Neural progenitor cell (in vitro differentiated cells): ENCODE results near the gene GLCE. TPM values are rescaled to one million over a fixed set of nuclear protein-coding genes. Genes with fewer than 3 reads are reported as not detected.

ENCODE experiments used
- DNase-seq: peaks from one replicate; pipeline ENCODE4 v3.0.0-alpha.2; 2016; ENCODE audit warnings: low spot score
- H2AFZ ChIP-seq: fragments of 200-600 bp; sonication (generic); replicated peaks from 2 replicates; pipeline ENCODE4 v1.6.1; 2016; ENCODE audit warnings: antibody characterized with exemption
- H3F3A ChIP-seq: fragments of 200-600 bp; sonication (generic); 2 replicates; pipeline ENCODE4 v1.6.1; 2016; ENCODE audit warnings: antibody characterized with exemption, low read depth
- H3K27ac ChIP-seq: fragments of 200-600 bp; sonication (generic); 2 replicates; pipeline ENCODE4 v1.5.1; 2016; ENCODE audit warnings: mild to moderate bottlenecking
- H3K27me3 ChIP-seq: fragments of 200-600 bp; sonication (generic); 2 replicates; pipeline ENCODE4 v1.6.1; 2016; ENCODE audit warnings: mild to moderate bottlenecking, moderate library complexity
- H3K36me3 ChIP-seq: fragments of 200-600 bp; sonication (generic); 2 replicates; pipeline ENCODE4 v1.5.1; 2016
- H3K4me1 ChIP-seq: fragments of 200-600 bp; sonication (generic); 2 replicates; pipeline ENCODE4 v1.6.1; 2016; ENCODE audit warnings: mixed run types
- H3K4me2 ChIP-seq: fragments of 200-600 bp; sonication (generic); 2 replicates; pipeline ENCODE4 v1.6.1; 2016
- H3K4me3 ChIP-seq: fragments of 200-600 bp; sonication (generic); 2 replicates; pipeline ENCODE4 v1.5.1; 2016
- H3K79me2 ChIP-seq: fragments of 200-600 bp; sonication (generic); 2 replicates; pipeline ENCODE4 v1.6.1; 2016; ENCODE audit warnings: low read depth
- H3K9ac ChIP-seq: fragments of 200-600 bp; sonication (generic); 2 replicates; pipeline ENCODE4 v1.6.1; 2016
- H3K9me3 ChIP-seq: fragments of 200-600 bp; sonication (generic); 2 replicates; pipeline ENCODE4 v1.5.1; 2016; ENCODE audit warnings: low read depth
- H4K20me1 ChIP-seq: fragments of 200-600 bp; sonication (generic); 2 replicates; pipeline ENCODE4 v1.6.1; 2016; ENCODE audit warnings: low read depth
- H3K27ac Mint-ChIP-seq: 3 replicates; pipeline ENCODE4 v1.8.0; 2021; ENCODE audit warnings: mixed read lengths
- H3K27me3 Mint-ChIP-seq: 2 replicates; pipeline ENCODE4 v1.8.0; 2022; ENCODE audit warnings: low read depth, mild to moderate bottlenecking, inconsistent platforms, moderate library complexity, mixed read lengths; ENCODE audit not compliant: insufficient read depth
- H3K36me3 Mint-ChIP-seq: 3 replicates; pipeline ENCODE4 v1.8.0; 2021; ENCODE audit warnings: mixed read lengths
- H3K4me1 Mint-ChIP-seq: 3 replicates; pipeline ENCODE4 v1.8.0; 2021; ENCODE audit warnings: mixed read lengths
- H3K4me3 Mint-ChIP-seq: 3 replicates; pipeline ENCODE4 v1.8.0; 2021; ENCODE audit warnings: mild to moderate bottlenecking, moderate library complexity, mixed read lengths
- H3K9me3 Mint-ChIP-seq: 3 replicates; pipeline ENCODE4 v1.8.0; 2020; ENCODE audit warnings: mixed read lengths
- CTCF ChIP-seq: fragments of 200-600 bp; sonication (generic); IDR thresholded peaks from 2 replicates; pipeline ENCODE4 v1.5.1; 2017; ENCODE audit warnings: antibody characterized with exemption, mild to moderate bottlenecking
- EZH2 ChIP-seq: fragments of 200-600 bp; sonication (generic); IDR thresholded peaks from 2 replicates; pipeline ENCODE4 v1.6.1; 2017; ENCODE audit warnings: antibody characterized with exemption, mild to moderate bottlenecking, moderate library complexity
- EZH2phosphoT487 ChIP-seq: fragments of 200-600 bp; sonication (generic); IDR thresholded peaks from 2 replicates; pipeline ENCODE4 v1.6.1; 2017; ENCODE audit warnings: antibody characterized with exemption
- total RNA-seq: library from RNA; depleted of rRNA; stranded (reverse); fragments of >200 nt; gene quantifications from 2 replicates; pipeline ENCODE4 v1.2.3, GENCODE V29; 2015; ENCODE audit warnings: low replicate concordance

GLCE gene
- total RNA-seq, 1 donor from 2014 or later = 22.7 TPM

- Histone ChIP-seq H3K9me3 (no peaks in the 10 kb centered on the region), H3K79me2 (no peaks in the 10 kb centered on the region), H3K36me3 (no peaks in the 10 kb centered on the region), H3F3A (no peaks in the 10 kb centered on the region), H2AFZ (no peak overlapping the region), H3K4me3 (no peak overlapping the region), H3K4me1 (peaks cover 3% of the 10 kb centered on the region), H3K27ac (no peak overlapping the region), H4K20me1 (no peaks in the 10 kb centered on the region), H3K27me3 (no peaks in the 10 kb centered on the region), H3K9ac (no peak overlapping the region), H3K4me2 (no peak overlapping the region)
- no peaks in the 10 kb centered on the region for H3K9me3 Mint-ChIP-seq
- H3K4me3 Mint-ChIP-seq = no peak overlapping the region
- no peaks in the 10 kb centered on the region for H3K36me3 Mint-ChIP-seq
- peaks cover under 1% of the 10 kb centered on the region for H3K4me1 Mint-ChIP-seq
- TF ChIP-seq CTCF (no peak), EZH2phosphoT487 (no peak), EZH2 (no peak)
- no peak for DNase-seq
- no peak overlapping the region for H3K27ac Mint-ChIP-seq
- H3K27me3 Mint-ChIP-seq = peaks cover 20% of the 10 kb centered on the region
Measured at GRCh38 chr15:69154684-69155083, 5.8 kb upstream of the GLCE start.

GRCh38 chr15:69156736-69157381, 3.6 kb upstream of the GLCE start:
- Histone ChIP-seq H3K4me3 (no peak overlapping the region), H3K27ac (no peak overlapping the region), H2AFZ (peak overlapping the region; percentile 40), H3K4me1 (peaks cover 3% of the 10 kb centered on the region), H3K27me3 (no peaks in the 10 kb centered on the region), H3F3A (peaks cover 4% of the 10 kb centered on the region), H3K4me2 (no peak overlapping the region), H4K20me1 (peaks cover under 1% of the 10 kb centered on the region), H3K9me3 (no peaks in the 10 kb centered on the region), H3K79me2 (peaks cover under 1% of the 10 kb centered on the region), H3K36me3 (no peaks in the 10 kb centered on the region), H3K9ac (no peak overlapping the region)
- no peak for TF ChIP-seq EZH2
- no peak for TF ChIP-seq CTCF
- no peak for TF ChIP-seq EZH2phosphoT487
- peaks cover 8% of the 10 kb centered on the region for H3K4me1 Mint-ChIP-seq
- H3K27me3 Mint-ChIP-seq = peaks cover 15% of the 10 kb centered on the region
- no peaks in the 10 kb centered on the region for H3K9me3 Mint-ChIP-seq
- DNase-seq = no peak
- H3K36me3 Mint-ChIP-seq = no peaks in the 10 kb centered on the region
- H3K27ac Mint-ChIP-seq = no peak overlapping the region
- H3K4me3 Mint-ChIP-seq = no peak overlapping the region

GRCh38 chr15:69158201-69158842, 2.1 kb upstream of the GLCE start:
- Histone ChIP-seq H3K4me2 (no peak overlapping the region), H3K27me3 (peaks cover 11% of the 10 kb centered on the region), H3K36me3 (no peaks in the 10 kb centered on the region), H3K4me1 (peaks cover 10% of the 10 kb centered on the region), H4K20me1 (peaks cover 15% of the 10 kb centered on the region), H3K9ac (no peak overlapping the region), H3F3A (peaks cover 13% of the 10 kb centered on the region), H3K9me3 (no peaks in the 10 kb centered on the region), H3K27ac (no peak overlapping the region), H3K4me3 (no peak overlapping the region), H2AFZ (no peak overlapping the region), H3K79me2 (peaks cover 15% of the 10 kb centered on the region)
- no peak for DNase-seq
- Mint-ChIP-seq H3K27ac (no peak overlapping the region), H3K9me3 (no peaks in the 10 kb centered on the region), H3K4me1 (peaks cover 14% of the 10 kb centered on the region), H3K4me3 (no peak overlapping the region), H3K27me3 (peaks cover 13% of the 10 kb centered on the region), H3K36me3 (no peaks in the 10 kb centered on the region)
- no peak for TF ChIP-seq CTCF
- no peak for TF ChIP-seq EZH2
- no peak for TF ChIP-seq EZH2phosphoT487
